ENCODE data around the gene GMDS. TPM values are rescaled to one million over a fixed set of nuclear protein-coding genes. Genes with fewer than 3 reads are reported as not detected.

Gene GMDS
- total and polyA plus RNA-seq, 2 of the 4 experiments (the other 2 are of a cell fraction): 7.3 to 21.9 TPM

DNA sequence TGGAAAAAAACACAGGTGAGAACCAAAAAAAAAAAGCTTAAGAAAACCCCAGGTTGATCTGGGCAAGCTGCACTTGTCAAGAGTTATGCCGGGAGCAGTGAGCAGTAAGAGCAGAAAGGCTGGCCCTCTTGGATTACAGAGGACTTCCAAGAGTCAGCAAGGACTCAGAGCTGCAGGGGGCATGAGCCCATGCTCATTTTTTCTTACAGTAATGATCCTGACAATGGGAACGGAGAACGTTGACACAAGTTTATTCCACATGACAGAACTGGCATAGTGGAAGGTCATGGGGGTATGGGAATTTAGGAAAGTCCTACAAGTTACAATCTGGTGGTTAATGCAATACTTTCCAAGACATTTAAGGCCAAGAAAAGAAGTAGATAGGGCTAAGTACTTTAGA lies 256.6 kb downstream of the GMDS start:
- BruUV-seq (replicated peaks): no TSS peak
- Histone ChIP-seq H3K14ac (replicated peaks; ENCODE audit: low read depth, low read length) (no peak overlapping the region), H4K5ac (ENCODE audit: low read depth, low read length) (no peak overlapping the region), H2BK15ac (ENCODE audit: low read depth, low read length) (no peak overlapping the region), H3K23ac (ENCODE audit: low read depth, low read length) (no peak overlapping the region), H3K4ac (ENCODE audit: low read depth, low read length) (no peak overlapping the region), H3K56ac (ENCODE audit: extremely low read depth, insufficient read depth, low read length) (no peak overlapping the region), H3K36me3 (ENCODE audit: control insufficient read depth, insufficient read depth, low read length) (no peaks in the 10 kb centered on the region), H3K9me3 (ENCODE audit: control insufficient read depth, insufficient read depth, low read length) (no peaks in the 10 kb centered on the region), H2AK9ac (replicated peaks; ENCODE audit: low read depth, low read length, poor library complexity) (no peak overlapping the region), H2AK5ac (ENCODE audit: low read depth, low read length) (no peak overlapping the region), H2BK120ac (ENCODE audit: low read depth, low read length) (no peak overlapping the region), H3K4me2 (ENCODE audit: low read depth, low read length) (no peak overlapping the region), H2BK5ac (ENCODE audit: low read depth, low read length, poor library complexity, severe bottlenecking) (no peak overlapping the region), H2BK20ac (ENCODE audit: low read depth, low read length) (no peak overlapping the region), H3K27ac (ENCODE audit: insufficient read depth, low read length) (no peak overlapping the region), H3K9me1 (ENCODE audit: insufficient read depth, low read length) (no peaks in the 10 kb centered on the region; the same call in none of the 2 replicates), H3K18ac (ENCODE audit: low read depth, low read length) (no peak overlapping the region), H3K27me3 (ENCODE audit: control insufficient read depth, insufficient read depth, low read length) (no peaks in the 10 kb centered on the region), H4K91ac (ENCODE audit: insufficient read depth, low read depth, low read length) (no peak overlapping the region), H3K9ac (ENCODE audit: low read depth, low read length) (no peak overlapping the region), H3K4me1 (ENCODE audit: control insufficient read depth, insufficient read depth, low read length) (peaks cover 14% of the 10 kb centered on the region), H3K79me1 (ENCODE audit: low read depth in 1 of 2, low read length in 2 of 2) (no peaks in the 10 kb centered on the region), H4K8ac (ENCODE audit: low read depth in 2 of 2, low read length in 2 of 2) (no peak overlapping the region), H4K20me1 (ENCODE audit: insufficient read depth, low read length) (no peaks in the 10 kb centered on the region), H2AFZ (replicated peaks; ENCODE audit: low read length, poor library complexity) (no peak overlapping the region), H3K4me3 (ENCODE audit: insufficient read depth, low read depth, low read length) (no peak overlapping the region)
- in situ Hi-C loops (cut with MboI; ENCODE audit: low sequenced_read_pairs) (no loop called here), intact Hi-C loops (cut with micrococcal nuclease) (no loop called here), dilution Hi-C loops (cut with HindIII; ENCODE audit: low sequenced_read_pairs, unreplicated experiment) (no loop called here)
- ATAC-seq (ENCODE audit: low read depth) (no peak), DNase-seq (no peak)
- no peak for TF ChIP-seq CHD1 (IDR thresholded peaks at IDR 0.05; ENCODE audit: low read depth, low read length)
- no peak for TF ChIP-seq POLR2A (IDR thresholded peaks at IDR 0.05; ENCODE audit: low read depth, low read length)
- TF ChIP-seq CEBPB (IDR thresholded peaks at IDR 0.05; ENCODE audit: low read depth, low read length): no peak
- TF ChIP-seq, protein P1, sequence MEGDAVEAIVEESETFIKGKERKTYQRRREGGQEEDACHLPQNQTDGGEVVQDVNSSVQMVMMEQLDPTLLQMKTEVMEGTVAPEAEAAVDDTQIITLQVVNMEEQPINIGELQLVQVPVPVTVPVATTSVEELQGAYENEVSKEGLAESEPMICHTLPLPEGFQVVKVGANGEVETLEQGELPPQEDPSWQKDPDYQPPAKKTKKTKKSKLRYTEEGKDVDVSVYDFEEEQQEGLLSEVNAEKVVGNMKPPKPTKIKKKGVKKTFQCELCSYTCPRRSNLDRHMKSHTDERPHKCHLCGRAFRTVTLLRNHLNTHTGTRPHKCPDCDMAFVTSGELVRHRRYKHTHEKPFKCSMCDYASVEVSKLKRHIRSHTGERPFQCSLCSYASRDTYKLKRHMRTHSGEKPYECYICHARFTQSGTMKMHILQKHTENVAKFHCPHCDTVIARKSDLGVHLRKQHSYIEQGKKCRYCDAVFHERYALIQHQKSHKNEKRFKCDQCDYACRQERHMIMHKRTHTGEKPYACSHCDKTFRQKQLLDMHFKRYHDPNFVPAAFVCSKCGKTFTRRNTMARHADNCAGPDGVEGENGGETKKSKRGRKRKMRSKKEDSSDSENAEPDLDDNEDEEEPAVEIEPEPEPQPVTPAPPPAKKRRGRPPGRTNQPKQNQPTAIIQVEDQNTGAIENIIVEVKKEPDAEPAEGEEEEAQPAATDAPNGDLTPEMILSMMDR (conservative IDR thresholded peaks at IDR 0.05; ENCODE audit: low read depth, low read length): no peak
- WGBS, 2 experiments (ENCODE audit: extremely low coverage in 2 of 2, insufficient read length in 1 of 2): no CpG with 5 or more reads among the region's 3 CpGs
- ChIA-PET POLR2A (ENCODE audit: unreplicated experiment) (interaction anchor here (0.6 kb wide), 1 partner anchor 1362 kb away, joined by 16 read pairs; no protein-coding TSS in a partner anchor), CTCF (no interaction called here)
